ENCODE measurements around the gene GOLT1B.

GOLT1B gene

GRCh38 chr12:21521541-21521940 is 20.0 kb downstream of the GOLT1B start:
- no peak for DNase-seq (ENCODE audit: low read depth in 4 of 4, low spot score in 1 of 4)

GRCh38 chr12:21523148-21523547 is 21.6 kb downstream of the GOLT1B start:
- DNase-seq (ENCODE audit: low read depth in 4 of 4, low spot score in 1 of 4): no peak

DNA sequence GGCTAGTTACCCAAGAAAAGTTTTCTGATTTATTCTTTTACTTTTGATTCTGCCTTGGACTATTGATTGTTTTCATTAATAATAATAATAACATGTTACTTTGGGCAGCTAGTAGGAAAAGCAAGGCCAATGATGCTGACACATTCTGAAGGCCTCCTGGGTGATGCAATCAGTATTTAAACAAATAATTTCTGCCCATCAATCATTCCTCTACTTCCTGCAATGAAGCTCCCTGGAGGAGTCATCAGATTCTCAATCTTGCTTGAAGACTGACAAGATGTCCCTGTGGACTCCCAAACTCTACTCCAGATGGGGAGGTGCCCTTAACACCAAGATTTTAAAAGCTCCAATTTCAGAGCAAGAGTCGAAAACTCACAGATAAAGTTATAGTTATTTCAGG is 24.5 kb downstream of the GOLT1B start, which contains the start of gene SPX:
Gene SPX, plus strand, starts transcription at position 244 of the 400 bp plus-strand sequence. CDS start 177 bp downstream, outside the sequence.
- no peak for DNase-seq (ENCODE audit: low read depth in 4 of 4, low spot score in 1 of 4)

DNA sequence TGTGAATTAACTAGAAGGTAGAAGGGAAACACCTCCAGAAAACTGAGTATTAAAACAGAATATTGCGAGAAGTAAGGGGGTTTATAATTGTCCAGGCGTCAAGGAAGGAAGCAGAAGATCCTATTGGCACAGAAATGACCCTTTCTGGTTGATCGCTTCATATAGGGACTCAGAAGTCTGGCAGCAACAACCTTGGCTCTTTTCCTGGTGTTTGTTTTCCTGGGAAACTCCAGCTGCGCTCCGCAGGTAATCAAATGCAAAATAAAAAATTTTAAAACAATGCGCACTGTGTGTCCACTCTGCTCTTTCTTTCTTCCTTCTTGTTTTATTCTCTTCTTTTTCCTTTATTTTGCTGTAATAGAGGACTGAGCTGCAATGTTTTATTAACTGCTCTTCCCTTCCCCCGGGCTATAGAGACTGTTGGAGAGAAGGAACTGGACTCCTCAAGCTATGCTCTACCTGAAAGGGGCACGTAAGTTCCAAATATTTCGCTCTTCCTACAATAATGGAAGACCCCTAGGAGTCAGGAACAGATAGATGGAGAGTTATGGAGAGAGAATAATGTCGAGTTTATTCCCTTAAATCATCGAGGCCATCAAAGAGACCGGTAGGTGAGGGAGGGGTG is 25.2 kb downstream of the GOLT1B start:
- DNase-seq (ENCODE audit: low read depth in 4 of 4, low spot score in 1 of 4): no peak

DNA sequence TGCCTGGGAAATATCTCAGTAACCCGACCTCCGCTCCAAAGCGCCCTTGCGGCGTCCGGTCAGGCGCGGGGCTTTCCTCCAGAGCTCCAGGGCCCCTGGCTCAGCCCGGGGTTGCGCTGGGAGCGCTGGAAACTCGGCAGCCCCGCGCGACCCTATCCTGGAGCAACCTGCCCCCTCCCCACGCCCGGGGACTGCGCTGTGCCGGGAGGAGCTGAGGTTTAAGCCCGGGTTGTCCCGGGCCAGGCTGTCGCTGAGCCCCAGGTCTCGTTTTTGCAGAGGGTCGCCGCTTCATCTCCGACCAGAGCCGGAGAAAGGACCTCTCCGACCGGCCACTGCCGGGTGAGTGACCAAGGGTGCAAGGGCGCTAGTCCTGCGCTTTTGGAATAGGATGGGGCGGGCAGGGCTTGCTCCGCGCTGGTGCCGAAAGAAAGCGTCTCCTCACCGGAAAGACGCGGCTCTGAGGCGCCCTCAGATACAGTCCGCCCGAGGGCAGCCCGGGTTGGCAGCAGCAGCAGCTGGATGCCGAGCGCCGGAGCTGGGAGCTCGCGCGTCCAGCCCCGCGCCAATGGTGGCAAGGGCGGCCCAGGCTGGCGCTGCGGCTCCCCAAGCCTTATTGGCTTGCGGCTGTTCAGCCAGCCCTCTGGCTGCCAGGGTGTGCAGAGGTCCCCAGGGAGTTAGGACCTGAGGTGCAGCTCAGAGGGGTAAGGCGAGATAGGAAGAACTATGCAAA is 26.0 kb downstream of the GOLT1B start:
- DNase-seq (ENCODE audit: low read depth in 4 of 4, low spot score in 1 of 4): peak; percentile 24 to 54 (median 41)

GRCh38 chr12:21528953-21529352 is 27.4 kb downstream of the GOLT1B start:
- DNase-seq (ENCODE audit: low read depth in 4 of 4, low spot score in 1 of 4): no peak

- no peak for DNase-seq (ENCODE audit: low read depth in 4 of 4, low spot score in 1 of 4)
These were observed 27.9 kb downstream of the GOLT1B start for GRCh38 chr12:21529456-21529855.

- no peak for DNase-seq (ENCODE audit: low read depth in 4 of 4, low spot score in 1 of 4)
These were observed 36.6 kb downstream of the GOLT1B start for GRCh38 chr12:21538061-21538653.

- no peak for DNase-seq (ENCODE audit: low read depth in 4 of 4, low spot score in 1 of 4)
These were observed 38.2 kb downstream of the GOLT1B start for GRCh38 chr12:21539797-21540196.

DNA sequence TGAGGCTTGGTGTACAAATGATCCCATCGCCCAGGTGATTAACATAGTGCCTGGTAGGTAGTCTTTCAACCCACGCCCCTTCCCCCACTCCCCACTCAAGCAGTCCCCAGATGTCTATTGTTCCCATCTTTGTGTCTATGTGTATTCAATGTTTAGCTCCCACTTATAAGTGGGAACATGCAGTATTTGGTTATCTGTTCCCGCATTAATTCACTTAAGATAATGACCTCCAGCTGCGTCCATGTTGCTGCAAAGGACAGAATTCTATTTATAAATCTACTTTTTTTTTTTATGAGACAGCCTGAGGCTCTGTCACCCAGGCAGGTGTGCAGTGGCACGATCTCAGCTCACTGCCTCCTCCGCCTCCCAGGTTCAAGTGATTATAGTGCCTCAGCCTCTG is 40.2 kb downstream of the GOLT1B start:
- DNase-seq (ENCODE audit: low read depth in 4 of 4, low spot score in 1 of 4): no peak

GRCh38 chr12:21542403-21542802 is 40.8 kb downstream of the GOLT1B start:
- DNase-seq (ENCODE audit: low read depth in 4 of 4, low spot score in 1 of 4): no peak

GRCh38 chr12:21543151-21543550 is 41.6 kb downstream of the GOLT1B start:
- no peak for DNase-seq (ENCODE audit: low read depth in 4 of 4, low spot score in 1 of 4)

- no peak for DNase-seq (ENCODE audit: low read depth in 4 of 4, low spot score in 1 of 4)
These were observed 44.0 kb downstream of the GOLT1B start for GRCh38 chr12:21545557-21545956.

GRCh38 chr12:21546716-21547115 is 45.1 kb downstream of the GOLT1B start:
- DNase-seq (ENCODE audit: low read depth in 4 of 4, low spot score in 1 of 4): no peak

- DNase-seq (ENCODE audit: low read depth in 4 of 4, low spot score in 1 of 4): no peak
These were observed 45.8 kb downstream of the GOLT1B start for GRCh38 chr12:21547437-21547836.

- no peak for DNase-seq (ENCODE audit: low read depth in 4 of 4, low spot score in 1 of 4)
These were observed 50.4 kb downstream of the GOLT1B start for GRCh38 chr12:21551841-21552465.

- DNase-seq (ENCODE audit: low read depth in 4 of 4, low spot score in 1 of 4): no peak
These were observed 51.2 kb downstream of the GOLT1B start for GRCh38 chr12:21552635-21553328.

GRCh38 chr12:21553329-21553675 is 51.7 kb downstream of the GOLT1B start:
- no peak for DNase-seq (ENCODE audit: low read depth in 4 of 4, low spot score in 1 of 4)

- no peak for DNase-seq (ENCODE audit: low read depth in 4 of 4, low spot score in 1 of 4)
These were observed 56.6 kb downstream of the GOLT1B start for GRCh38 chr12:21558100-21558679.

DNA sequence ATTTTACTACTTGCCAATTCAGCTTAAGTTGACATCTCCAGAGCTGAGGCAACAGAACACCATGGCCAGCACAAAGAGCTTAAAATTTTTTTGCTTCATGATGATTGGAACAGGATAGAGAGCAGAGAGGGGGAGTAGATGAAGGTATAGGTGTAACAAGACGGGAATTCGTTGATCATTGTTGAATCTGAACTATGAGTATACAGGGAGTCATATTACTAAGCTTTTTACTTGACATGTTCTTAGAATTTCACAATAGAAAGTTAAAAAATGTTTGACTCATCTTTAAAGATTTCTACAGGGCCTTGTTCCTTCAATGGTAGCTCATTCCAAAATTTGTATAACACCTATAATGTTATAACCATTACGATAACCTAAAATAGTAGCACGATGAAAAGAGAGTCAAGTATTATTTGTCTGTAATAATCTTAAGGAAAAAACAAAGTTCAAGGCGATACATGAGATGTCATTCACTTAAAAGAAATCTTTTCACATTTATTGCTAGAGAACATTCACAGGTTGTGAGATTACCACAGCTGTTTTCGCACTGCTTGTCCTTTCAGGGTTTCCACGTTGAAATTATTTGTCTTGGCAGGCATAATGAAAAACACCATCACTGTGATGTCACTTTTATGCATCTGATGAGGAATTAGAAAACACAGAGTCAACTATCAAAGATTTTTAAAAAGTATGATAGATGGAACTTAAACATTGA is 58.4 kb downstream of the GOLT1B start:
- DNase-seq (ENCODE audit: low read depth in 4 of 4, low spot score in 1 of 4): no peak
